ENCODE data around the gene RBM14.

DNA sequence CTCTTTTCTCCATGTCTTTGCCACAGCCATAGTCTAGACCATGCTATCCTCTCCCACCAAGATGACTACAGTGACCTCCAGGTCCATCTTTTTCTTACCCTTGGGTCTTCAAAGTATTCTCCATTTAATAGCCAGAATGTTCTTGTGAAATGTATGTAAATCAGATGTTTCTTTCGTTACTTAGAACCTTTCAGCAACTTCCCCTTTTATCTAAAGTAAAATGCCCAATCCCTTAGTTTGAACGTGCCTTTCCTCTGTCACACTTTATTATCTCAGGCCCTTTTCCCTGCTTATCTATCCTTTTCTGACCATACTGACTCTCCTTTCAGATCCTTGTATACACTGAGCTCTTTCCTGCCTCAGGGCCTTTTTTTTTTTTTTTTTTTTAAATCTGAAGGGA is 43.3 kb downstream of the RBM14 start:
- TF ChIP-seq YY1 (IDR thresholded peaks at IDR 0.05; ENCODE audit: insufficient read depth, insufficient read length) (no peak), SUZ12 (IDR thresholded peaks at IDR 0.05; ENCODE audit: extremely low read depth, insufficient read depth, insufficient read length) (no peak), ZNF274 (IDR thresholded peaks at IDR 0.05; ENCODE audit: low read depth, low read length) (no peak)

All from NT2/D1 (cell line).